Keratinocyte (primary cell): ENCODE results near the gene CEP126.

Source experiments
- EZH2 ChIP-seq: IDR thresholded peaks from one replicate; pipeline ENCODE4 v1.6.1; 2012; ENCODE audit warnings: inconsistent platforms, mild to moderate bottlenecking, low read length, moderate library complexity
- TF ChIP-seq, protein P1 (sequence below), 3 experiments: IDR thresholded peaks in 1 of 3; conservative IDR thresholded peaks in 1 of 3; optimal IDR thresholded peaks in 1 of 3; 2 replicates in 2 of 3; 3 replicates in 1 of 3; pipeline versions ENCODE3 to v1.5.1; 2011; ENCODE audit warnings: low read length in 3 of 3, mild to moderate bottlenecking in 3 of 3, moderate library complexity in 2 of 3, control low read depth in 1 of 3, inconsistent platforms in 1 of 3; ENCODE audit not compliant: insufficient read depth in 2 of 3; ENCODE audit errors: extremely low read depth in 1 of 3

DNA sequence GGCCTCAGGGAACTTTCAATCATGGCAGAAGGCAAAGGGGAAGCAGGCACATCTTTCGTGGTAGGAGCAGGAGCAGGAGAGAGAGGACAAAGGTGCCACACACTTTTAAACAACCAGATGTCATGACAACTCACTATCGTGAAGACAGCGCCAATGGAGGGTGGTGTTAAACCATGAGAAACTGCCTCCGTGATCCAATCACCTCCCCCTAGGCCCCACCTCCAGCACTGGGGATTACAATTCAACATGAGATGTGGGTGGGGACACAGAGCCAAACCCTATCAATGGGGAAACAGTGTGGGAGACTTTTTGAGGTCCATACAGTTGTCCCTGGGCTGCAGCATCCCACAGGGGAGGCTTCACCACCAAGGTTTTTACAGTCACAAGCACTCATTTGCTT is 90.5 kb downstream of the CEP126 start:
- TF ChIP-seq, protein P1, sequence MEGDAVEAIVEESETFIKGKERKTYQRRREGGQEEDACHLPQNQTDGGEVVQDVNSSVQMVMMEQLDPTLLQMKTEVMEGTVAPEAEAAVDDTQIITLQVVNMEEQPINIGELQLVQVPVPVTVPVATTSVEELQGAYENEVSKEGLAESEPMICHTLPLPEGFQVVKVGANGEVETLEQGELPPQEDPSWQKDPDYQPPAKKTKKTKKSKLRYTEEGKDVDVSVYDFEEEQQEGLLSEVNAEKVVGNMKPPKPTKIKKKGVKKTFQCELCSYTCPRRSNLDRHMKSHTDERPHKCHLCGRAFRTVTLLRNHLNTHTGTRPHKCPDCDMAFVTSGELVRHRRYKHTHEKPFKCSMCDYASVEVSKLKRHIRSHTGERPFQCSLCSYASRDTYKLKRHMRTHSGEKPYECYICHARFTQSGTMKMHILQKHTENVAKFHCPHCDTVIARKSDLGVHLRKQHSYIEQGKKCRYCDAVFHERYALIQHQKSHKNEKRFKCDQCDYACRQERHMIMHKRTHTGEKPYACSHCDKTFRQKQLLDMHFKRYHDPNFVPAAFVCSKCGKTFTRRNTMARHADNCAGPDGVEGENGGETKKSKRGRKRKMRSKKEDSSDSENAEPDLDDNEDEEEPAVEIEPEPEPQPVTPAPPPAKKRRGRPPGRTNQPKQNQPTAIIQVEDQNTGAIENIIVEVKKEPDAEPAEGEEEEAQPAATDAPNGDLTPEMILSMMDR (optimal IDR thresholded peaks at IDR 0.05 in 1 of 3, IDR thresholded peaks at IDR 0.05 in 1 of 3, conservative IDR thresholded peaks at IDR 0.05 in 1 of 3; ENCODE audit: extremely low read depth in 1 of 3, insufficient read depth in 2 of 3, low read length in 3 of 3): no peak
- no peak for TF ChIP-seq EZH2
